HepG2 (cell line): ENCODE measurements around the gene STAG3. TPM values are rescaled to one million over a fixed set of nuclear protein-coding genes. Genes with fewer than 3 reads are reported as not detected.
A peak's percentile ranks its signal among the peaks of the same experiment; 100 is the strongest.

ENCODE experiments used
- FOXJ3 ChIP-seq: sonication (generic); formaldehyde crosslinking; IDR thresholded peaks from 2 replicates; pipeline ENCODE4 v1.4.0; 2020; ENCODE audit warnings: missing genetic modification reagents, mild to moderate bottlenecking, borderline replicate concordance
- HNRNPL ChIP-seq: fragments of 200-400 bp; formaldehyde crosslinking; IDR thresholded peaks from 2 replicates; pipeline ENCODE4 v1.6.1; 2017; ENCODE audit warnings: mild to moderate bottlenecking, low read depth, low read length
- NFIB ChIP-seq: sonication (generic); formaldehyde crosslinking; IDR thresholded peaks from 2 replicates; pipeline ENCODE4 v1.9.0; 2021; ENCODE audit warnings: missing genetic modification reagents, mild to moderate bottlenecking, borderline replicate concordance
- ZBTB10 ChIP-seq: sonication (generic); formaldehyde crosslinking; IDR thresholded peaks from 2 replicates; pipeline ENCODE4 v1.4.0; 2020; ENCODE audit warnings: missing genetic modification reagents, borderline replicate concordance
- ZBTB39 ChIP-seq: sonication (generic); formaldehyde crosslinking; IDR thresholded peaks from 2 replicates; pipeline ENCODE4 v1.5.0; 2020; ENCODE audit warnings: missing genetic modification reagents
- ZBTB40 ChIP-seq, 2 experiments: fragments of 450-650 bp in 1 of 2; sonication (generic) in 1 of 2; formaldehyde crosslinking in 1 of 2; IDR thresholded peaks; 2 replicates each; pipeline versions ENCODE4 v1.6.1 to v1.8.0; 2016 to 2022; ENCODE audit warnings: antibody characterized with exemption in 1 of 2, mild to moderate bottlenecking in 1 of 2, missing genetic modification reagents in 1 of 2
- ZNF350 ChIP-seq: sonication (generic); formaldehyde crosslinking; IDR thresholded peaks from 2 replicates; pipeline ENCODE4 v1.4.0; 2020; ENCODE audit warnings: mild to moderate bottlenecking, low read depth, missing genetic modification reagents, borderline replicate concordance
- ZSCAN22 ChIP-seq: sonication (generic); formaldehyde crosslinking; IDR thresholded peaks from 2 replicates; pipeline ENCODE4 v1.4.0; 2020; ENCODE audit warnings: mild to moderate bottlenecking, missing genetic modification reagents
- polyA plus RNA-seq, 8 experiments: library from polyadenylated mRNA; depleted of rRNA in 3 of 8; stranded (reverse) in 7 of 8; unstranded in 1 of 8; fragments of >200 nt; fragmentation: Illumina TruSeq in 4 of 8; extraction: Trizol in 4 of 8; gene quantifications; 2 replicates each; pipeline versions ENCODE4 v1.2.1 to v1.2.3, GENCODE V29; 2011 to 2016; ENCODE audit warnings: low read depth in 4 of 8, missing spikeins in 1 of 8, mixed read lengths in 1 of 8; ENCODE audit not compliant: insufficient read depth in 1 of 8
- total RNA-seq, 5 experiments: library from RNA; depleted of rRNA; stranded (reverse); fragments of >200 nt; fragmentation: Illumina TruSeq; extraction: Trizol; gene quantifications; 2 replicates each; pipeline ENCODE4 v1.2.3, GENCODE V29; 2016; ENCODE audit warnings: low read depth in 1 of 5
- TF ChIP-seq, protein P1 (sequence below): sonication (generic); formaldehyde crosslinking; IDR thresholded peaks from 2 replicates; pipeline ENCODE4 v1.5.1; 2020; ENCODE audit warnings: missing genetic modification reagents, mild to moderate bottlenecking, borderline replicate concordance
- TF ChIP-seq, protein P2 (sequence below): sonication (generic); formaldehyde crosslinking; IDR thresholded peaks from 2 replicates; pipeline ENCODE4 v1.8.1; 2023; ENCODE audit warnings: mild to moderate bottlenecking, missing genetic modification reagents, borderline replicate concordance

Gene STAG3
- total and polyA plus RNA-seq, 2 of the 13 experiments (the other 11 are each of a cell fraction or from before 2014, with no cell fraction given) = 0.09 to 0.33 TPM

GRCh38 chr7:100247152-100247757 lies 69.5 kb downstream of the STAG3 start (continued):
- no peak for TF ChIP-seq ZBTB40 (IDR thresholded peaks at IDR 0.05)
- no peak for TF ChIP-seq ZBTB40 (CRISPR knock-in tag; IDR thresholded peaks at IDR 0.05)
- peak; percentile 63; the same call in 1 of the 2 replicates for TF ChIP-seq ZNF350 (CRISPR knock-in tag)
- no peak for TF ChIP-seq ZSCAN22 (CRISPR knock-in tag)
- TF ChIP-seq NFIB (CRISPR knock-in tag) = no peak
- TF ChIP-seq HNRNPL = peak; percentile 83; the same call in 1 of the 2 replicates
- TF ChIP-seq, protein P1, sequence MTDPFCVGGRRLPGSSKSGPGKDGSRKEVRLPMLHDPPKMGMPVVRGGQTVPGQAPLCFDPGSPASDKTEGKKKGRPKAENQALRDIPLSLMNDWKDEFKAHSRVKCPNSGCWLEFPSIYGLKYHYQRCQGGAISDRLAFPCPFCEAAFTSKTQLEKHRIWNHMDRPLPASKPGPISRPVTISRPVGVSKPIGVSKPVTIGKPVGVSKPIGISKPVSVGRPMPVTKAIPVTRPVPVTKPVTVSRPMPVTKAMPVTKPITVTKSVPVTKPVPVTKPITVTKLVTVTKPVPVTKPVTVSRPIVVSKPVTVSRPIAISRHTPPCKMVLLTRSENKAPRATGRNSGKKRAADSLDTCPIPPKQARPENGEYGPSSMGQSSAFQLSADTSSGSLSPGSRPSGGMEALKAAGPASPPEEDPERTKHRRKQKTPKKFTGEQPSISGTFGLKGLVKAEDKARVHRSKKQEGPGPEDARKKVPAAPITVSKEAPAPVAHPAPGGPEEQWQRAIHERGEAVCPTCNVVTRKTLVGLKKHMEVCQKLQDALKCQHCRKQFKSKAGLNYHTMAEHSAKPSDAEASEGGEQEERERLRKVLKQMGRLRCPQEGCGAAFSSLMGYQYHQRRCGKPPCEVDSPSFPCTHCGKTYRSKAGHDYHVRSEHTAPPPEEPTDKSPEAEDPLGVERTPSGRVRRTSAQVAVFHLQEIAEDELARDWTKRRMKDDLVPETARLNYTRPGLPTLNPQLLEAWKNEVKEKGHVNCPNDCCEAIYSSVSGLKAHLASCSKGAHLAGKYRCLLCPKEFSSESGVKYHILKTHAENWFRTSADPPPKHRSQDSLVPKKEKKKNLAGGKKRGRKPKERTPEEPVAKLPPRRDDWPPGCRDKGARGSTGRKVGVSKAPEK = no peak
- no peak; the same call in 1 of the 2 replicates for TF ChIP-seq ZBTB10
- no peak for TF ChIP-seq FOXJ3
- TF ChIP-seq, protein P2, sequence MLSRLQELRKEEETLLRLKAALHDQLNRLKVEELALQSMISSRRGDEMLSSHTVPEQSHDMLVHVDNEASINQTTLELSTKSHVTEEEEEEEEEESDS = no peak
- TF ChIP-seq ZBTB39 (CRISPR knock-in tag) = no peak
